GM12878 (cell line): ENCODE data around the gene ADGRF4. TPM values are rescaled to one million over a fixed set of nuclear protein-coding genes. Genes with fewer than 3 reads are reported as not detected.

ENCODE experiments used
- ATAC-seq: fragments of 200-7000 bp; cut with Tn5 transposase; 3 replicates; pipeline ENCODE4 v1.9.1; 2020; ENCODE audit warnings: mild to moderate bottlenecking, moderate library complexity
- BruUV-seq: library from RNA; stranded (reverse); fragments of 400-500 nt; replicated peaks from 2 replicates; lab custom pipeline; 2021; lab: Mats Ljungman, UMichigan
- CTCF ChIA-PET: fragments of 300-600 bp; sonication (Branson Sonifier 250); formaldehyde crosslinking; extraction: SDS; loops from one replicate; lab custom pipeline; 2021; ENCODE audit warnings: inconsistent platforms; lab: Yijun Ruan, JAX
- POLR2A ChIA-PET: fragments of 350-600 bp; formaldehyde crosslinking; extraction: SDS; loops from one replicate; lab custom pipeline; 2021; ENCODE audit warnings: inconsistent platforms; lab: Charles Lee
- RAD21 ChIA-PET: fragments of 300-600 bp; sonication (Branson Sonifier 250); formaldehyde crosslinking; loops from one replicate; lab custom pipeline; 2023; ENCODE audit warnings: antibody characterized with exemption; ENCODE audit not compliant: unreplicated experiment; lab: Charles Lee
- SMC1A ChIA-PET: fragments of 300-600 bp; sonication (Branson Sonifier 250); formaldehyde crosslinking; loops from one replicate; lab custom pipeline; 2023; ENCODE audit not compliant: unreplicated experiment, uncharacterized antibody; lab: Charles Lee
- DNase-seq: peaks from one replicate; pipeline ENCODE4 v3.0.0-alpha.2; 2011; ENCODE audit warnings: low read depth, low spot score
- FAIRE-seq: peaks from 3 replicates; lab custom pipeline; 2011; peaks lifted over from hg19 to GRCh38; lab: Jason Lieb, UNC
- H2AFZ ChIP-seq: 2 replicates; pipeline ENCODE4 v1.6.0; 2011; ENCODE audit warnings: low read depth, low read length, control low read depth; ENCODE audit not compliant: control insufficient read depth
- H3K27ac ChIP-seq: 2 replicates; pipeline ENCODE4 v1.5.1; 2011; ENCODE audit warnings: control low read depth; ENCODE audit not compliant: control insufficient read depth, insufficient read depth
- H3K27me3 ChIP-seq, 2 experiments: replicated peaks in 1 of 2; 2 replicates each; pipeline versions ENCODE4 v1.6.0 to v1.6.1; 2011; ENCODE audit warnings: low read length in 1 of 2; ENCODE audit not compliant: control insufficient read depth in 2 of 2, insufficient read depth in 2 of 2
- H3K36me3 ChIP-seq, 2 experiments: 2 replicates each; pipeline ENCODE4 v1.5.1; 2011; ENCODE audit warnings: low read length in 1 of 2; ENCODE audit not compliant: control insufficient read depth in 2 of 2, insufficient read depth in 2 of 2
- H3K4me1 ChIP-seq: 2 replicates; pipeline ENCODE4 v1.6.1; 2011; ENCODE audit warnings: mild to moderate bottlenecking, low read length, moderate library complexity, mixed read lengths; ENCODE audit not compliant: control insufficient read depth, insufficient read depth
- H3K4me2 ChIP-seq: 2 replicates; pipeline ENCODE4 v1.6.0; 2011; ENCODE audit warnings: control low read depth; ENCODE audit not compliant: control insufficient read depth, insufficient read depth
- H3K4me3 ChIP-seq: fragments of 200-600 bp; sonication (generic); 2 replicates; pipeline ENCODE4 v1.5.1; 2016
- H3K79me2 ChIP-seq: 2 replicates; pipeline ENCODE4 v1.6.0; 2011; ENCODE audit warnings: low read length; ENCODE audit not compliant: control insufficient read depth, insufficient read depth
- H3K9ac ChIP-seq: 2 replicates; pipeline ENCODE4 v1.8.0; 2011; ENCODE audit warnings: low read length, control low read depth, mixed read lengths; ENCODE audit not compliant: control insufficient read depth, insufficient read depth
- H3K9me3 ChIP-seq: replicated peaks from 3 replicates; pipeline ENCODE4 v1.5.1; 2011; ENCODE audit warnings: mild to moderate bottlenecking, low read length; ENCODE audit not compliant: control insufficient read depth, insufficient read depth
- H4K20me1 ChIP-seq: 2 replicates; pipeline ENCODE4 v1.6.0; 2011; ENCODE audit not compliant: control insufficient read depth, insufficient read depth
- CEBPB ChIP-seq, 2 experiments: fragments of 150-350 bp in 1 of 2; IDR thresholded peaks; 2 replicates each; pipeline ENCODE4 v1.6.1; 2012 to 2014; ENCODE audit warnings: low read depth in 2 of 2, low read length in 2 of 2, borderline replicate concordance in 1 of 2, inconsistent platforms in 1 of 2
- MEF2B ChIP-seq: fragments of 450-650 bp; IDR thresholded peaks from 2 replicates; pipeline ENCODE4 v1.6.1; 2018; ENCODE audit warnings: mild to moderate bottlenecking, moderate library complexity; ENCODE audit not compliant: partially characterized antibody, poor library complexity, severe bottlenecking
- TBL1XR1 ChIP-seq: IDR thresholded peaks from 2 replicates; pipeline ENCODE4 v1.6.1; 2012; ENCODE audit warnings: low read depth, low read length, improper control_type of control experiment
- WGBS: methylation state at CpG from one replicate; pipeline ENCODE4 v1.1.6; 2016; ENCODE audit warnings: low lambda C conversion rate; ENCODE audit not compliant: insufficient replicate concordance, insufficient coverage; ENCODE audit errors: missing lambda C conversion rate; 5-methylcytosine and 5-hydroxymethylcytosine counted together
- in situ Hi-C: fragments of 300-500 bp; cut with MboI; formaldehyde crosslinking; loops from 9 replicates; pipeline ENCODE4 v1.14.3; 2018; ENCODE audit warnings: mixed read lengths
- intact Hi-C: fragments of 100-400 bp; cut with micrococcal nuclease; formaldehyde crosslinking; loops from one replicate; pipeline ENCODE4 v1.14.2; 2022; ENCODE audit not compliant: unreplicated experiment
- polyA plus RNA-seq, 11 experiments: library from polyadenylated mRNA; depleted of rRNA in 4 of 11; unstranded in 6 of 11; stranded (reverse) in 5 of 11; fragments of >200 nt; fragmentation: Nextera tagmentation in 4 of 11; fragmentation: Illumina TruSeq in 1 of 11; extraction: Ambion mirVana in 4 of 11; extraction: Trizol in 1 of 11; gene quantifications; 1 replicate in 1 of 11; 2 replicates in 10 of 11; pipeline versions ENCODE4 v1.2.1 to v1.2.3, GENCODE V29; 2011 to 2016; ENCODE audit warnings: inconsistent platforms in 2 of 11, missing spikeins in 2 of 11, low read depth in 1 of 11
- total RNA-seq, 4 experiments: library from RNA; depleted of rRNA in 3 of 4; stranded (reverse); fragments of >200 nt in 3 of 4; fragmentation: Illumina TruSeq in 1 of 4; extraction: Trizol in 1 of 4; gene quantifications; 2 replicates each; pipeline versions ENCODE4 v1.2.1 to v1.2.3, GENCODE V29; 2013 to 2021
- TF ChIP-seq, protein P1 (sequence below), 3 experiments: IDR thresholded peaks in 2 of 3; conservative IDR thresholded peaks in 1 of 3; 2 replicates each; pipeline ENCODE4 v1.5.1; 2011; ENCODE audit warnings: low read depth in 3 of 3, low read length in 3 of 3, mild to moderate bottlenecking in 3 of 3, control low read depth in 2 of 3, moderate library complexity in 2 of 3, inconsistent platforms in 1 of 3, mixed read lengths in 1 of 3; ENCODE audit not compliant: control insufficient read depth in 2 of 3, insufficient read depth in 1 of 3; ENCODE audit errors: extremely low read depth in 1 of 3
- TF ChIP-seq, protein P2 (sequence below): fragments of 450-650 bp; IDR thresholded peaks from 2 replicates; pipeline ENCODE4 v1.6.1; 2016; ENCODE audit warnings: mild to moderate bottlenecking
- TF ChIP-seq, protein P3 (sequence below): IDR thresholded peaks from 2 replicates; pipeline ENCODE4 v1.6.1; 2012; ENCODE audit warnings: mild to moderate bottlenecking, low read depth, low read length

ADGRF4 gene
- total and polyA plus RNA-seq, 10 of the 15 experiments (the other 5 are each of a cell fraction or from before 2014, with no cell fraction given), result 0.04 to 0.12 (median 0.06) TPM; not detected in 5

DNA sequence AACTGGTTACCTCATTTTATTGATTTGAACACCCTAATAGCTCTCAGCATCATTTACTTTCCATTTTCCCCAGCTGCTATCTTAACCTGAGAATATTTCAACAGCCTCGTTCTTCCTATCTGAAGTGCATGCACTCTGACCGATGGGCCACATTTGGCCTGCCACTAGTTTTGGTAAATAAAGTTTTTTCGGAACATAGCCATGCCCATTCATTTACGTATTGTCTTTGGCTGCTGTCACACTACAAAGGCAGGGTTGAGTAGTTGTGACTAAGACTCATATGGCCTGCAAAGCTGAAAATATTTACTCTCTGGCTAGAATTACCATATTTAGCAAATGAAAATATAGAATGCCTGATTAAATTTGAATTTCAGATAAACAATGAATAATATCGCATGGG lies 10.8 kb downstream of the ADGRF4 start (continued):
- TF ChIP-seq, protein P1, sequence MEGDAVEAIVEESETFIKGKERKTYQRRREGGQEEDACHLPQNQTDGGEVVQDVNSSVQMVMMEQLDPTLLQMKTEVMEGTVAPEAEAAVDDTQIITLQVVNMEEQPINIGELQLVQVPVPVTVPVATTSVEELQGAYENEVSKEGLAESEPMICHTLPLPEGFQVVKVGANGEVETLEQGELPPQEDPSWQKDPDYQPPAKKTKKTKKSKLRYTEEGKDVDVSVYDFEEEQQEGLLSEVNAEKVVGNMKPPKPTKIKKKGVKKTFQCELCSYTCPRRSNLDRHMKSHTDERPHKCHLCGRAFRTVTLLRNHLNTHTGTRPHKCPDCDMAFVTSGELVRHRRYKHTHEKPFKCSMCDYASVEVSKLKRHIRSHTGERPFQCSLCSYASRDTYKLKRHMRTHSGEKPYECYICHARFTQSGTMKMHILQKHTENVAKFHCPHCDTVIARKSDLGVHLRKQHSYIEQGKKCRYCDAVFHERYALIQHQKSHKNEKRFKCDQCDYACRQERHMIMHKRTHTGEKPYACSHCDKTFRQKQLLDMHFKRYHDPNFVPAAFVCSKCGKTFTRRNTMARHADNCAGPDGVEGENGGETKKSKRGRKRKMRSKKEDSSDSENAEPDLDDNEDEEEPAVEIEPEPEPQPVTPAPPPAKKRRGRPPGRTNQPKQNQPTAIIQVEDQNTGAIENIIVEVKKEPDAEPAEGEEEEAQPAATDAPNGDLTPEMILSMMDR (IDR thresholded peaks at IDR 0.05 in 2 of 3, conservative IDR thresholded peaks at IDR 0.05 in 1 of 3; ENCODE audit: control insufficient read depth in 2 of 3, extremely low read depth in 1 of 3, insufficient read depth in 1 of 3, low read depth in 3 of 3, low read length in 3 of 3), result no peak
- no peak for TF ChIP-seq MEF2B

DNA sequence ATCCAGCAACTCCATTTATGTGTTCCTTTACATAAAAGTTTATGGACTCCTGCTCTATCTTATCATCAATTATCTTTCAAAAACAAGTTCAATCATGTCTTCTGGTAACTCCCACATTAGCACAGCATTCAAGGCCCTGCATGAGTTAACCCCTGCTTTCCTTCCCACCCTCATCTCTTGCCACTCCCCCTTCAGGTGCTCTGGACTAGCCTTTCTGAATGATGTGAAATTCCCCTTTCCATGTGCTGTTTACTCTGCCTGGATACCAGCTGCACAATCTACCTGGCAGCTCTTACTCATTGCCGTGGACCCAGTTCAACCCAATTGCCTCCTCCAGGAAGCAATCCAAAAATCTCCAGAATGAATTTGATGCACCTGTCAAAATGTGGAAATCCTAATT lies 11.9 kb downstream of the ADGRF4 start:
- no peaks in the 10 kb centered on the region for H3K79me2 ChIP-seq
- TF ChIP-seq, protein P1 (IDR thresholded peaks at IDR 0.05 in 2 of 3, conservative IDR thresholded peaks at IDR 0.05 in 1 of 3; ENCODE audit: control insufficient read depth in 2 of 3, extremely low read depth in 1 of 3, insufficient read depth in 1 of 3, low read depth in 3 of 3, low read length in 3 of 3), result no peak
- TF ChIP-seq, protein P2, sequence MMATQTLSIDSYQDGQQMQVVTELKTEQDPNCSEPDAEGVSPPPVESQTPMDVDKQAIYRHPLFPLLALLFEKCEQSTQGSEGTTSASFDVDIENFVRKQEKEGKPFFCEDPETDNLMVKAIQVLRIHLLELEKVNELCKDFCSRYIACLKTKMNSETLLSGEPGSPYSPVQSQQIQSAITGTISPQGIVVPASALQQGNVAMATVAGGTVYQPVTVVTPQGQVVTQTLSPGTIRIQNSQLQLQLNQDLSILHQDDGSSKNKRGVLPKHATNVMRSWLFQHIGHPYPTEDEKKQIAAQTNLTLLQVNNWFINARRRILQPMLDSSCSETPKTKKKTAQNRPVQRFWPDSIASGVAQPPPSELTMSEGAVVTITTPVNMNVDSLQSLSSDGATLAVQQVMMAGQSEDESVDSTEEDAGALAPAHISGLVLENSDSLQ, result no peak
- TF ChIP-seq TBL1XR1 (no peak), CEBPB (IDR thresholded peaks at IDR 0.05; ENCODE audit: borderline replicate concordance in 1 of 2, low read depth in 2 of 2, low read length in 2 of 2) (no peak)
- TF ChIP-seq, protein P3, sequence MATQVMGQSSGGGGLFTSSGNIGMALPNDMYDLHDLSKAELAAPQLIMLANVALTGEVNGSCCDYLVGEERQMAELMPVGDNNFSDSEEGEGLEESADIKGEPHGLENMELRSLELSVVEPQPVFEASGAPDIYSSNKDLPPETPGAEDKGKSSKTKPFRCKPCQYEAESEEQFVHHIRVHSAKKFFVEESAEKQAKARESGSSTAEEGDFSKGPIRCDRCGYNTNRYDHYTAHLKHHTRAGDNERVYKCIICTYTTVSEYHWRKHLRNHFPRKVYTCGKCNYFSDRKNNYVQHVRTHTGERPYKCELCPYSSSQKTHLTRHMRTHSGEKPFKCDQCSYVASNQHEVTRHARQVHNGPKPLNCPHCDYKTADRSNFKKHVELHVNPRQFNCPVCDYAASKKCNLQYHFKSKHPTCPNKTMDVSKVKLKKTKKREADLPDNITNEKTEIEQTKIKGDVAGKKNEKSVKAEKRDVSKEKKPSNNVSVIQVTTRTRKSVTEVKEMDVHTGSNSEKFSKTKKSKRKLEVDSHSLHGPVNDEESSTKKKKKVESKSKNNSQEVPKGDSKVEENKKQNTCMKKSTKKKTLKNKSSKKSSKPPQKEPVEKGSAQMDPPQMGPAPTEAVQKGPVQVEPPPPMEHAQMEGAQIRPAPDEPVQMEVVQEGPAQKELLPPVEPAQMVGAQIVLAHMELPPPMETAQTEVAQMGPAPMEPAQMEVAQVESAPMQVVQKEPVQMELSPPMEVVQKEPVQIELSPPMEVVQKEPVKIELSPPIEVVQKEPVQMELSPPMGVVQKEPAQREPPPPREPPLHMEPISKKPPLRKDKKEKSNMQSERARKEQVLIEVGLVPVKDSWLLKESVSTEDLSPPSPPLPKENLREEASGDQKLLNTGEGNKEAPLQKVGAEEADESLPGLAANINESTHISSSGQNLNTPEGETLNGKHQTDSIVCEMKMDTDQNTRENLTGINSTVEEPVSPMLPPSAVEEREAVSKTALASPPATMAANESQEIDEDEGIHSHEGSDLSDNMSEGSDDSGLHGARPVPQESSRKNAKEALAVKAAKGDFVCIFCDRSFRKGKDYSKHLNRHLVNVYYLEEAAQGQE, result no peak
- FAIRE-seq (no peak), ATAC-seq (no peak), DNase-seq (no peak)
- H3K36me3 ChIP-seq, result no peaks in the 10 kb centered on the region
- H3K4me1 ChIP-seq, result no peaks in the 10 kb centered on the region
- ChIA-PET RAD21 (no interaction called here), POLR2A (no interaction called here), CTCF (interaction anchor here (0.9 to 1.0 kb wide), 2 partner anchors 9 to 79 kb away, joined by 3 to 4 read pairs; no protein-coding TSS in a partner anchor), SMC1A (interaction anchor here (0.6 to 1.1 kb wide), 3 partner anchors 9 to 23 kb away, joined by 3 read pairs; no protein-coding TSS in a partner anchor)
- no peak overlapping the region for H3K27ac ChIP-seq
- no peak overlapping the region for H3K4me3 ChIP-seq
- in situ Hi-C loops, result no loop called here
- intact Hi-C loops, result no loop called here
- no TSS peak for BruUV-seq
- no peak overlapping the region for H3K9ac ChIP-seq
- H3K27me3 ChIP-seq, result no peaks in the 10 kb centered on the region
- no peak overlapping the region for H2AFZ ChIP-seq
- H3K4me2 ChIP-seq, result no peak overlapping the region
- H4K20me1 ChIP-seq, result no peaks in the 10 kb centered on the region
- 35% methylated on average over 1 of the region's 1 CpG for WGBS
- peaks cover 4% of the 10 kb centered on the region; the same call in 2 of the 3 replicates for H3K9me3 ChIP-seq
